HG02759 (cell line): ENCODE data around the gene ARF5.

Source experiments
- ATAC-seq: cut with Tn5 transposase; IDR thresholded peaks from one replicate; pipeline ENCODE4 v1.9.1; 2021; ENCODE audit warnings: mild to moderate bottlenecking, moderate library complexity; ENCODE audit not compliant: unreplicated experiment

The ARF5 gene

GRCh38 chr7:127588697-127589482, 679 bp downstream of the ARF5 start:
- ATAC-seq, result peak; percentile 13

GRCh38 chr7:127589896-127590295, 1.7 kb downstream of the ARF5 start:
- ATAC-seq, result no peak

- ATAC-seq, result no peak
Measured at GRCh38 chr7:127591189-127591588, 3.0 kb downstream of the ARF5 start.

GRCh38 chr7:127591591-127591990, 3.4 kb downstream of the ARF5 start:
- ATAC-seq, result no peak

- ATAC-seq, result no peak
Measured at GRCh38 chr7:127592550-127592949, 4.3 kb downstream of the ARF5 start.

GRCh38 chr7:127594490-127594889, 6.3 kb downstream of the ARF5 start:
- peak; percentile 53 for ATAC-seq

GRCh38 chr7:127595737-127596136, 7.5 kb downstream of the ARF5 start:
- ATAC-seq, result no peak

GRCh38 chr7:127598318-127598717, 10.1 kb downstream of the ARF5 start:
- ATAC-seq, result no peak

- no peak for ATAC-seq
Measured at GRCh38 chr7:127600885-127601284, 12.7 kb downstream of the ARF5 start.

GRCh38 chr7:127608446-127608845, 20.2 kb downstream of the ARF5 start:
- no peak for ATAC-seq

- ATAC-seq, result no peak
Measured at GRCh38 chr7:127609297-127609696, 21.1 kb downstream of the ARF5 start.

GRCh38 chr7:127612263-127612662, 24.1 kb downstream of the ARF5 start:
- ATAC-seq, result no peak

GRCh38 chr7:127616724-127617123, 28.5 kb downstream of the ARF5 start:
- no peak for ATAC-seq

GRCh38 chr7:127618042-127618441, 29.8 kb downstream of the ARF5 start, which contains the start of gene PAX4:
Gene PAX4 (minus strand): TSS chr7:127618142. CDS start chr7:127615928, 2,214 bp downstream.
- no peak for ATAC-seq

GRCh38 chr7:127618775-127619174, 30.6 kb downstream of the ARF5 start:
- no peak for ATAC-seq

GRCh38 chr7:127619681-127620405, 31.6 kb downstream of the ARF5 start:
- peak; percentile 44 for ATAC-seq

- no peak for ATAC-seq
Measured at GRCh38 chr7:127620406-127621233, 32.4 kb downstream of the ARF5 start.

GRCh38 chr7:127625331-127625730, 37.1 kb downstream of the ARF5 start:
- no peak for ATAC-seq

- ATAC-seq, result no peak
Measured at GRCh38 chr7:127628445-127628844, 40.2 kb downstream of the ARF5 start.

GRCh38 chr7:127629268-127629854, 41.1 kb downstream of the ARF5 start:
- peak; percentile 74 for ATAC-seq
